Measurements from ENCODE around the gene RBMXL3. TPM values are rescaled to one million over a fixed set of nuclear protein-coding genes. Genes with fewer than 3 reads are reported as not detected.

The RBMXL3 gene
- total RNA-seq, 1 donor from 2014 or later = not detected

DNA sequence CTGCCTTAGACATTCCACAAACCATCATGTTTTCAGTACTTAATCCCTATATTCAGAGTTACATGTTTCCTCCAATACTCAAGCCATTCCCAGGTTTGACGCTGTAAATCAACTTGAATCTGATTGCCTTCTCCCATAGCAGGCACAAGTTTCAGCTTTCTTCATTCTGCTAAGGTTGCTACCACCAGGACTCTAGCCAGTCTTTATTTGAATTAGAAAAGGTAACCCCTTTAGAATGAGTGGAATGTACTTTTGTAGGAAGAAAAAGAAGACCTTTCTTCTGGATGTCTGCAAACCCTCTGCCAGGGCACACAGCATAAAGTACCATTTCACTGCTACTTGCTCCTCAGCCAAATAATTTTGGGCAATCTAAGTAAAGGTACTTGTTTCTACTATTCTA is 10.7 kb upstream of the RBMXL3 start:
- no peak for DNase-seq (ENCODE audit: low read depth)
- no peaks in the 10 kb centered on the region for H3K27me3 ChIP-seq (ENCODE audit: control insufficient read depth, insufficient read depth, low read length)
- H3K4me3 ChIP-seq (ENCODE audit: low read depth, low read length) = no peak overlapping the region
- no peaks in the 10 kb centered on the region for H3K36me3 ChIP-seq (ENCODE audit: control insufficient read depth, insufficient read depth, low read length)
- TF ChIP-seq, protein P1, sequence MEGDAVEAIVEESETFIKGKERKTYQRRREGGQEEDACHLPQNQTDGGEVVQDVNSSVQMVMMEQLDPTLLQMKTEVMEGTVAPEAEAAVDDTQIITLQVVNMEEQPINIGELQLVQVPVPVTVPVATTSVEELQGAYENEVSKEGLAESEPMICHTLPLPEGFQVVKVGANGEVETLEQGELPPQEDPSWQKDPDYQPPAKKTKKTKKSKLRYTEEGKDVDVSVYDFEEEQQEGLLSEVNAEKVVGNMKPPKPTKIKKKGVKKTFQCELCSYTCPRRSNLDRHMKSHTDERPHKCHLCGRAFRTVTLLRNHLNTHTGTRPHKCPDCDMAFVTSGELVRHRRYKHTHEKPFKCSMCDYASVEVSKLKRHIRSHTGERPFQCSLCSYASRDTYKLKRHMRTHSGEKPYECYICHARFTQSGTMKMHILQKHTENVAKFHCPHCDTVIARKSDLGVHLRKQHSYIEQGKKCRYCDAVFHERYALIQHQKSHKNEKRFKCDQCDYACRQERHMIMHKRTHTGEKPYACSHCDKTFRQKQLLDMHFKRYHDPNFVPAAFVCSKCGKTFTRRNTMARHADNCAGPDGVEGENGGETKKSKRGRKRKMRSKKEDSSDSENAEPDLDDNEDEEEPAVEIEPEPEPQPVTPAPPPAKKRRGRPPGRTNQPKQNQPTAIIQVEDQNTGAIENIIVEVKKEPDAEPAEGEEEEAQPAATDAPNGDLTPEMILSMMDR (IDR thresholded peaks at IDR 0.05; ENCODE audit: insufficient read depth, low read length, poor library complexity, severe bottlenecking) = no peak

DNA sequence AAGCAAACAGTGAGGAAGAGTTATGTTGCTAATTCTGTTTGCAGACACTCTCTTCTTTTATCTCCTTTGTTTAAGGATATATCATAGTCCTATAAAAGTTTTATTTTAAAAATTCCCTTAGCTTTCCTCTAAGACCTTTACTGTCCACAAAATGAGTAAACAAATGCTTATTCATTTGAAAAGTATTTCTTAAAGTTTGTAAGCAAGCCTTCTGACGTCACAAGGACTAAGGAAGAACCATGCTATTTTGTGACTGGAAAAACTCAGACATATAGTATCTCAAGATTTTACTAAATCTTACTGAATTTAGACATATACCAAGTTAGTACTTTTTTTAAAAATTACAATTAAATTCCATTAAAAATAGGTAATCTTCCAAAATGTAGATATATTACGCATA is 5.2 kb upstream of the RBMXL3 start:
- TF ChIP-seq, protein P1 (IDR thresholded peaks at IDR 0.05; ENCODE audit: insufficient read depth, low read length, poor library complexity, severe bottlenecking) = no peak
- DNase-seq (ENCODE audit: low read depth) = no peak
- H3K36me3 ChIP-seq (ENCODE audit: control insufficient read depth, insufficient read depth, low read length) = no peaks in the 10 kb centered on the region

DNA sequence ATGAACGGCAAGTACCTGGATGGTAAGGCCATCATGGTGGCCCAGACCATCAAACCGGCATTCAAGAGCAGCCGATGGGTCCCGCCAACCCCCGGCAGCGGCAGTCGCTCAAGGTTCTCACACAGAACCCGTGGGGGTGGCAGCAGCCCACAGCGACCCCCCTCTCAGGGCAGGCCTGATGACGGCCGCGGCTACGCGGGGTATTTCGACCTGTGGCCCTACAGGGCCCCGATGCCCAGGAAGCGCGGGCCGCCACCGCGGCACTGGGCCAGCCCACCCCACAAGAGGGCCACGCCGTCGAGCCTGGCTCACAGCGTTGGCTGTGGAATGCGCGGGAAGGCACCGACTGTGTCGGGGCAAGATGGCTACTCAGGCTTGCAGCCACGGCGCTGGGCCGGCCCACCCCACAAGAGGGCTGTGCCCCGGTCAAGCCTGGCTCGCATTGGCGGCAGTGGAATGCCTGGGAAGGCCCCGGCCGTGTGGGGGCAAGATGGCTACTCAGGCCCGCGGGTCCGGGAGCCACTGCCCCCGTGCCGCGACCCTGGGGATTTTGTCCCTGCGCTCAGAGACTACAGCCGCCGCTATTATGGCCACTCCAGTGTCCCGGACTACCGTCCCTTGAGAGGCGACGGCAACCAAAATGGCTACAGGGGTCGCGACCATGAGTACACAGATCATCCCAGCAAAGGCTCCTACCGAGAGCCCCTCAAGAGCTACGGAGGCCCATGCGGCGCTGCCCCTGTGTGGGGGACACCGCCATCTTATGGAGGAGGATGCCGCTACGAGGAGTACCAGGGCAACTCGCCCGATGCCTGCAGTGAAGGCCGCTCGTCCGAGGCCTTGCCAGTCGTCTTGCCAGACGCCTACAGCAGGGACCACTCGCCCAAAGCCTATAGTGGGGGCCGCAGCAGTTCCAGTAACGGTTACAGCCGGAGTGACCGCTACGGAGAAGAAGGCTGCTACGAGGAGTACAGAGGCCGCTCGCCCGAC is 731 bp downstream of the RBMXL3 start:
- TF ChIP-seq, protein P1 (IDR thresholded peaks at IDR 0.05; ENCODE audit: insufficient read depth, low read length, poor library complexity, severe bottlenecking) = no peak

More for the DNA sequence above, 5.2 kb upstream of the RBMXL3 start:
- no peak overlapping the region for H3K4me3 ChIP-seq (ENCODE audit: low read depth, low read length)
- no peaks in the 10 kb centered on the region for H3K27me3 ChIP-seq (ENCODE audit: control insufficient read depth, insufficient read depth, low read length)

DNA sequence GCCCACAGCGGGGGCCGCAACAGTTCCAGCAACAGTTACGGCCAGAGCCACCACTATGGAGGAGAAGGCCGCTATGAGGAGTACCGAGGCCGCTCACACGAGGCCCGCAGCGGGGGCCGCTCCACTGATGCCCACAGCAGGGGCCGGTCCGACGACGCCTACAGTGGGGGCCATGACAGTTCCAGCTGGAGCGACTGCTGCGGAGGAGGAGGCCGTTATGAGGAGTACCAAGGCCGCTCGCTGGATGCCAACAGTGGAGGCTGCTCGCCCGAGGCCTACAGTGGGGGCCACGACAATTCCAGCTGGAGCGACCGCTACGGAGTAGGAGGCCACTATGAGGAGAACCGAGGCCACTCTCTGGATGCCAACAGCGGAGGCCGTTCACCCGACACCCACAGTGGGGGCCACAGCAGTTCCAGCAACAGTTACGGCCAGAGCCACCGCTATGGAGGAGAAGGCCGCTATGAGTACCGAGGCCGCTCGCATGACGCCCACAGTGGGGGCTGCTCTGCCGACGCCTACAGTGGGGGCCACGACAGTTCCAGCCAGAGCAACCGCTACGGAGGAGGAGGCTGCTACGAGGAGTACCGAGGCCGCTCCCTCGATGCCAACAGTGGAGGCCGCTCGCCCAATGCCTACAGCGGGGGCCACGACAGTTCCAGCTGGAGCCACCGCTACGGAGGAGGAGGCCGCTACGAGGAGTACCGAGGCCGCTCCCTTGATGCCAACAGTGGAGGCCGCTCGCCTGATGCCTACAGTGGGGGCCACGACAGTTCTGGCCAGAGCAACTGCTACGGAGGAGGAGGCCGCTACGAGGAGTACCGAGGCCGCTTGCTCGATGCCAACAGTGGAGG is 1.7 kb downstream of the RBMXL3 start:
- TF ChIP-seq, protein P1 (IDR thresholded peaks at IDR 0.05; ENCODE audit: insufficient read depth, low read length, poor library complexity, severe bottlenecking) = no peak
- H3K27me3 ChIP-seq (ENCODE audit: control insufficient read depth, insufficient read depth, low read length) = no peaks in the 10 kb centered on the region
- H3K36me3 ChIP-seq (ENCODE audit: control insufficient read depth, insufficient read depth, low read length) = no peaks in the 10 kb centered on the region
- H3K4me3 ChIP-seq (ENCODE audit: low read depth, low read length) = no peak overlapping the region
- DNase-seq (ENCODE audit: low read depth) = no peak

More for the DNA sequence above, 731 bp downstream of the RBMXL3 start:
- Histone ChIP-seq H3K27me3 (ENCODE audit: control insufficient read depth, insufficient read depth, low read length) (no peaks in the 10 kb centered on the region), H3K36me3 (ENCODE audit: control insufficient read depth, insufficient read depth, low read length) (no peaks in the 10 kb centered on the region), H3K4me3 (ENCODE audit: low read depth, low read length) (no peak overlapping the region)
- DNase-seq (ENCODE audit: low read depth) = no peak

DNA sequence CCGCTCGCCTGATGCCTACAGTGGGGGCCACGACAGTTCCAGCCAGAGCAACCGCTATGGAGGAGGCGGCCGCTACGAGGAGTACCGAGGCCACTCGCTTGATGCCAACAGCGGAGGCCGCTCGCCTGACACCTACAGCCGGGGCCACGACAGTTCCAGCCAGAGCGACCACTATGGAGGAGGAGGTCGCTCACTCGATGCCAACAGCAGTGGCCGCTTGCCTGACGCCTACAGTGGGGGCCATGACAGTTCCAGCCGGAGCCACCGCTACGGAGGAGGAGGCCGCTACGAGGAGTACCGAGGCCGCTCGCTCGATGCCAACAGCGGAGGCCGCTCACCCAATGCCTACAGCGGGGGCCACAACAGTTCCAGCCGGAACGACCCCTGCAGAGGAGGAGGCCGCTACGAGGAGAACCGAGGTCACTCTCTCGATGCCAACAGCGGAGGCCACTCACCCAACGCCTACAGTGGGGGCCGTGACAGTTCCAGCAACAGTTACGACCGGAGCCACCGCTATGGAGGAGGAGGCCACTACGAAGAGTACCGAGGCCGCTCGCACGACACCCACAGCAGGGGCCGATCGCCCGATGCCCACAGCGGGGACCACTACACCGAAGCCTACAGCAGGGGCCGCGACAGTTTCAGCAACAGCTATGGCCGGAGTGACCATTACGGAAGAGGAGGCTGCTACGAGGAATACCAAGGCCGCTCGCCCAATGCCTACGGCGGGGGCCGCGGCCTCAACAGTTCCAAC is 2.5 kb downstream of the RBMXL3 start:
- no peak overlapping the region for H3K4me3 ChIP-seq (ENCODE audit: low read depth, low read length)
- H3K27me3 ChIP-seq (ENCODE audit: control insufficient read depth, insufficient read depth, low read length) = no peaks in the 10 kb centered on the region
- no peak for DNase-seq (ENCODE audit: low read depth)
- TF ChIP-seq, protein P1 (IDR thresholded peaks at IDR 0.05; ENCODE audit: insufficient read depth, low read length, poor library complexity, severe bottlenecking) = no peak
- no peaks in the 10 kb centered on the region for H3K36me3 ChIP-seq (ENCODE audit: control insufficient read depth, insufficient read depth, low read length)
